ENCODE data around the gene PDS5B. TPM values are rescaled to one million over a fixed set of nuclear protein-coding genes. Genes with fewer than 3 reads are reported as not detected.

Gene PDS5B
- total and polyA plus RNA-seq, 2 experiments from 2014 or later: 43.9 to 46.5 TPM

GRCh38 chr13:32723987-32724386 is 137.7 kb downstream of the PDS5B start:
- no peaks in the 10 kb centered on the region for H4K20me1 ChIP-seq (replicated peaks; ENCODE audit: insufficient read depth)
- Mint-ChIP-seq H3K36me3 (ENCODE audit: low read depth) (peaks cover 45% of the 10 kb centered on the region), H3K4me1 (peaks cover 15% of the 10 kb centered on the region; the same call in 2 of the 3 replicates), H3K4me3 (no peak overlapping the region), H3K27ac (no peak overlapping the region), H3K9me3 (peaks cover 26% of the 10 kb centered on the region), H3K27me3 (ENCODE audit: insufficient read depth, low read depth, poor library complexity) (peaks cover 2% of the 10 kb centered on the region)
- H2AFZ ChIP-seq: no peak overlapping the region
- no peaks in the 10 kb centered on the region for H3K4me1 ChIP-seq (ENCODE audit: insufficient read depth)
- H3K36me3 ChIP-seq (ENCODE audit: insufficient read depth): peaks cover 4% of the 10 kb centered on the region; the same call in 1 of the 2 replicates
- no peak overlapping the region for H3K4me2 ChIP-seq
- H3F3A ChIP-seq (replicated peaks; ENCODE audit: low read depth): no peaks in the 10 kb centered on the region
- TF ChIP-seq NANOG (IDR thresholded peaks at IDR 0.05; ENCODE audit: borderline replicate concordance) (no peak), ZNF114 (CRISPR knock-in tag; IDR thresholded peaks at IDR 0.05) (no peak), JUNB (IDR thresholded peaks at IDR 0.05; ENCODE audit: unreplicated experiment) (no peak), POLR2AphosphoS5 (IDR thresholded peaks at IDR 0.05; ENCODE audit: low read depth) (no peak), EZH2phosphoT487 (IDR thresholded peaks at IDR 0.05; ENCODE audit: unreplicated experiment) (no peak), ZNF462 (CRISPR knock-in tag; IDR thresholded peaks at IDR 0.05) (no peak)
- no peaks in the 10 kb centered on the region; the same call in 1 of the 2 replicates for H3K9me2 ChIP-seq (ENCODE audit: insufficient read depth)
- H3K27ac ChIP-seq (ENCODE audit: low read depth): no peak overlapping the region
- ATAC-seq: no peak
- DNase-seq (ENCODE audit: low spot score): no peak
- no peaks in the 10 kb centered on the region for H3K27me3 ChIP-seq (ENCODE audit: insufficient read depth)
- no peaks in the 10 kb centered on the region; the same call in 1 of the 2 replicates for H3K79me2 ChIP-seq (replicated peaks; ENCODE audit: insufficient read depth)
- no peak overlapping the region for H3K4me3 ChIP-seq

Measured in GM23338 (cell line).